WTC11 (cell line): Measurements from ENCODE around the gene MORF4L2.
"Not testable (repeated sequence)": the region's sequence is repeated elsewhere in the genome, so short reads cannot be mapped to it uniquely, and the experiment has no call there.

Experiments used
- AR ChIP-seq: fragments of 250-450 bp; sonication (Bioruptor Pico); IDR thresholded peaks from 2 replicates; pipeline ENCODE4 v1.9.0; 2021; ENCODE audit warnings: mild to moderate bottlenecking
- CREB1 ChIP-seq: sonication (generic); formaldehyde crosslinking; IDR thresholded peaks from 2 replicates; pipeline ENCODE4 v1.8.0; 2023; ENCODE audit warnings: mild to moderate bottlenecking, missing genetic modification reagents
- CTCF ChIP-seq: fragments of 200-600 bp; IDR thresholded peaks from 2 replicates; pipeline ENCODE4 v1.8.0; 2022; ENCODE audit warnings: antibody characterized with exemption
- E2F4 ChIP-seq: sonication (generic); formaldehyde crosslinking; IDR thresholded peaks from 2 replicates; pipeline ENCODE4 v1.8.1; 2022; ENCODE audit warnings: low read depth, mild to moderate bottlenecking, moderate library complexity, missing genetic modification reagents, borderline replicate concordance
- GABPB1 ChIP-seq: sonication (generic); formaldehyde crosslinking; IDR thresholded peaks from 2 replicates; pipeline ENCODE4 v1.8.1; 2023; ENCODE audit warnings: mild to moderate bottlenecking, missing genetic modification reagents
- HMGA2 ChIP-seq: fragments of 250-450 bp; sonication (Bioruptor Pico); IDR thresholded peaks from 2 replicates; pipeline ENCODE4 v1.4.0; 2021; ENCODE audit warnings: mild to moderate bottlenecking, moderate library complexity
- HMGXB4 ChIP-seq: sonication (generic); formaldehyde crosslinking; IDR thresholded peaks from 2 replicates; pipeline ENCODE4 v1.8.1; 2023; ENCODE audit warnings: mild to moderate bottlenecking, moderate library complexity, missing genetic modification reagents
- NR3C1 ChIP-seq: sonication (generic); formaldehyde crosslinking; conservative IDR thresholded peaks from 2 replicates; pipeline ENCODE4 v1.8.1; 2023; ENCODE audit warnings: low read depth, mild to moderate bottlenecking, missing genetic modification reagents
- PRDM15 ChIP-seq: sonication (generic); formaldehyde crosslinking; IDR thresholded peaks from 2 replicates; pipeline ENCODE4 v1.8.0; 2022; ENCODE audit warnings: missing genetic modification reagents
- ZNF281 ChIP-seq: sonication (generic); formaldehyde crosslinking; IDR thresholded peaks from 2 replicates; pipeline ENCODE4 v1.8.0; 2023; ENCODE audit warnings: mild to moderate bottlenecking, missing genetic modification reagents
- ZNF512 ChIP-seq: sonication (generic); formaldehyde crosslinking; IDR thresholded peaks from 2 replicates; pipeline ENCODE4 v1.8.1; 2022; ENCODE audit warnings: missing genetic modification reagents, borderline replicate concordance

- not testable (repeated sequence) for TF ChIP-seq NR3C1; CTCF; HMGXB4 (CRISPR knock-in tag); PRDM15 (CRISPR knock-in tag); GABPB1 (CRISPR knock-in tag); E2F4; ZNF512; CREB1; AR; HMGA2 (CRISPR knock-in tag); ZNF281
These were observed 27.0 kb downstream of the MORF4L2 start for GRCh38 chrX:103659460-103659859.
